DND-41 (cell line): ENCODE measurements around the gene CTSO.

ENCODE experiments used
- ATAC-seq: fragments of 200-7000 bp; cut with Tn5 transposase; 3 replicates; pipeline ENCODE4 v1.9.1; 2021; ENCODE audit warnings: low read depth; ENCODE audit not compliant: insufficient read depth
- DNase-seq: peaks from one replicate; pipeline ENCODE4 v3.0.0-alpha.2; 2020
- H2AFZ ChIP-seq: 2 replicates; pipeline ENCODE4 v1.6.0; 2012; ENCODE audit warnings: low read depth, low read length
- H3K27ac ChIP-seq: 2 replicates; pipeline ENCODE4 v1.5.1; 2012; ENCODE audit warnings: low read length, inconsistent platforms
- H3K27me3 ChIP-seq: fragments of 200-600 bp; sonication (generic); 2 replicates; pipeline ENCODE4 v1.6.0; 2012; ENCODE audit warnings: low read length, mild to moderate bottlenecking, inconsistent platforms; ENCODE audit not compliant: insufficient read depth, poor library complexity
- H3K36me3 ChIP-seq: 2 replicates; pipeline ENCODE4 v1.5.1; 2012; ENCODE audit warnings: low read length, inconsistent platforms; ENCODE audit not compliant: insufficient read depth
- H3K4me1 ChIP-seq: 2 replicates; pipeline ENCODE4 v1.5.1; 2012; ENCODE audit warnings: mild to moderate bottlenecking, low read length; ENCODE audit not compliant: insufficient read depth
- H3K4me2 ChIP-seq: 2 replicates; pipeline ENCODE4 v1.6.0; 2012; ENCODE audit warnings: mild to moderate bottlenecking, moderate library complexity, low read length, inconsistent platforms; ENCODE audit not compliant: insufficient read depth
- H3K4me3 ChIP-seq, 2 experiments: fragments of 200-600 bp in 1 of 2; shearing (Covaris generic) in 1 of 2; 2 replicates each; pipeline ENCODE4 v1.5.1; 2012 to 2016; ENCODE audit warnings: inconsistent platforms in 2 of 2, low read length in 2 of 2, mild to moderate bottlenecking in 2 of 2, low read depth in 1 of 2, moderate library complexity in 1 of 2
- H3K79me2 ChIP-seq: 2 replicates; pipeline ENCODE4 v1.6.0; 2012; ENCODE audit warnings: low read length, inconsistent platforms; ENCODE audit not compliant: insufficient read depth
- H3K9ac ChIP-seq: 2 replicates; pipeline ENCODE4 v1.6.0; 2012; ENCODE audit warnings: low read depth, mild to moderate bottlenecking, inconsistent platforms, low read length, moderate library complexity
- H3K9me3 ChIP-seq: 2 replicates; pipeline ENCODE4 v1.5.1; 2012; ENCODE audit warnings: low read length, moderate library complexity, mild to moderate bottlenecking, inconsistent platforms; ENCODE audit not compliant: insufficient read depth, severe bottlenecking
- H4K20me1 ChIP-seq: 2 replicates; pipeline ENCODE4 v1.6.0; 2012; ENCODE audit warnings: low read length; ENCODE audit not compliant: insufficient read depth
- EZH2 ChIP-seq: IDR thresholded peaks from 3 replicates; pipeline ENCODE4 v1.6.1; 2012; ENCODE audit warnings: borderline replicate concordance, low read depth, mild to moderate bottlenecking, moderate library complexity, low read length, inconsistent platforms; ENCODE audit not compliant: severe bottlenecking
- TF ChIP-seq, protein P1 (sequence below): IDR thresholded peaks from 2 replicates; pipeline ENCODE4 v1.5.1; 2012; ENCODE audit warnings: borderline replicate concordance, low read length, moderate library complexity, mild to moderate bottlenecking; ENCODE audit not compliant: poor library complexity, severe bottlenecking; ENCODE audit errors: extremely low read depth

CTSO gene, protein sequence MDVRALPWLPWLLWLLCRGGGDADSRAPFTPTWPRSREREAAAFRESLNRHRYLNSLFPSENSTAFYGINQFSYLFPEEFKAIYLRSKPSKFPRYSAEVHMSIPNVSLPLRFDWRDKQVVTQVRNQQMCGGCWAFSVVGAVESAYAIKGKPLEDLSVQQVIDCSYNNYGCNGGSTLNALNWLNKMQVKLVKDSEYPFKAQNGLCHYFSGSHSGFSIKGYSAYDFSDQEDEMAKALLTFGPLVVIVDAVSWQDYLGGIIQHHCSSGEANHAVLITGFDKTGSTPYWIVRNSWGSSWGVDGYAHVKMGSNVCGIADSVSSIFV

GRCh38 chr4:155953151-155954117 is at the start of gene CTSO:
CTSO (minus strand) TSS chr4:155953866; CDS start chr4:155953847, 19 bp downstream.
- TF ChIP-seq EZH2: no peak
- TF ChIP-seq, protein P1, sequence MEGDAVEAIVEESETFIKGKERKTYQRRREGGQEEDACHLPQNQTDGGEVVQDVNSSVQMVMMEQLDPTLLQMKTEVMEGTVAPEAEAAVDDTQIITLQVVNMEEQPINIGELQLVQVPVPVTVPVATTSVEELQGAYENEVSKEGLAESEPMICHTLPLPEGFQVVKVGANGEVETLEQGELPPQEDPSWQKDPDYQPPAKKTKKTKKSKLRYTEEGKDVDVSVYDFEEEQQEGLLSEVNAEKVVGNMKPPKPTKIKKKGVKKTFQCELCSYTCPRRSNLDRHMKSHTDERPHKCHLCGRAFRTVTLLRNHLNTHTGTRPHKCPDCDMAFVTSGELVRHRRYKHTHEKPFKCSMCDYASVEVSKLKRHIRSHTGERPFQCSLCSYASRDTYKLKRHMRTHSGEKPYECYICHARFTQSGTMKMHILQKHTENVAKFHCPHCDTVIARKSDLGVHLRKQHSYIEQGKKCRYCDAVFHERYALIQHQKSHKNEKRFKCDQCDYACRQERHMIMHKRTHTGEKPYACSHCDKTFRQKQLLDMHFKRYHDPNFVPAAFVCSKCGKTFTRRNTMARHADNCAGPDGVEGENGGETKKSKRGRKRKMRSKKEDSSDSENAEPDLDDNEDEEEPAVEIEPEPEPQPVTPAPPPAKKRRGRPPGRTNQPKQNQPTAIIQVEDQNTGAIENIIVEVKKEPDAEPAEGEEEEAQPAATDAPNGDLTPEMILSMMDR: peak; percentile 73
- H3K79me2 ChIP-seq: no peaks in the 10 kb centered on the region
- peaks cover 3% of the 10 kb centered on the region for H3K27me3 ChIP-seq
- no peaks in the 10 kb centered on the region for H3K36me3 ChIP-seq
- H4K20me1 ChIP-seq: no peaks in the 10 kb centered on the region
- peak within 1 kb of the TSS; percentile 42 to 90 for H3K4me3 ChIP-seq
- no peaks in the 10 kb centered on the region for H3K9me3 ChIP-seq
- peak within 1 kb of the TSS; percentile 74 for H3K9ac ChIP-seq
- ATAC-seq (peak; percentile 91), DNase-seq (peak; percentile 76)
- peak within 1 kb of the TSS; percentile 72 for H3K4me2 ChIP-seq
- peak within 1 kb of the TSS; percentile 80 for H3K27ac ChIP-seq
- H3K4me1 ChIP-seq: peaks cover 14% of the 10 kb centered on the region
- peak within 1 kb of the TSS; percentile 87 for H2AFZ ChIP-seq

DNA sequence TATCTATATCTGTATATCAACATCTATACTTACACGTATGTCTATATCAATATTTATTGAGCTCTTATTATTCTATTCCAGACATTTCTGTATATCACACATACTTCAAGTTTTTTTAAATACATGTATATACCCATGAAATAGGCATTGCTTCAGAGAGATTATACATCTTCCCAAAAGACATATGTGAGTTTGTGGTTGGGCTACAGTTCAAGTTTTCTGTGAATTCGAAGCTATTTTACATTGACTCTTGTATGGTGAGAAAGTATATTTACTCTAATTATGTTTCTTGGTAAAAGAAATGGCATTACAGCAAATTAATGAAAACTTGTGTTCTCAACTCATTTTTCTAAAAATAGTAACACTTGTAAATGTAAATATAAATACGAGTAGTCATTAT is 46.8 kb upstream of the CTSO start:
- H3K27me3 ChIP-seq: no peaks in the 10 kb centered on the region
- no peaks in the 10 kb centered on the region for H3K9me3 ChIP-seq
- no peak for TF ChIP-seq EZH2
- TF ChIP-seq, protein P1: no peak
- no peak for DNase-seq
- ATAC-seq: no peak
- no peak overlapping the region for H3K4me3 ChIP-seq
- H3K79me2 ChIP-seq: no peaks in the 10 kb centered on the region
- H3K4me2 ChIP-seq: no peak overlapping the region
- H3K27ac ChIP-seq: no peak overlapping the region
- no peaks in the 10 kb centered on the region for H4K20me1 ChIP-seq
- no peak overlapping the region for H2AFZ ChIP-seq
- no peak overlapping the region for H3K9ac ChIP-seq
- no peaks in the 10 kb centered on the region for H3K36me3 ChIP-seq
- H3K4me1 ChIP-seq: no peaks in the 10 kb centered on the region

- DNase-seq (no peak), ATAC-seq (no peak)
- no peak overlapping the region for H3K4me3 ChIP-seq
- no peaks in the 10 kb centered on the region for H3K4me1 ChIP-seq
- H3K27me3 ChIP-seq: no peaks in the 10 kb centered on the region
- no peaks in the 10 kb centered on the region for H3K9me3 ChIP-seq
- no peak overlapping the region for H2AFZ ChIP-seq
- no peaks in the 10 kb centered on the region for H4K20me1 ChIP-seq
- no peak overlapping the region for H3K4me2 ChIP-seq
- H3K9ac ChIP-seq: no peak overlapping the region
- H3K27ac ChIP-seq: no peak overlapping the region
- no peaks in the 10 kb centered on the region for H3K79me2 ChIP-seq
- TF ChIP-seq, protein P1: no peak
- no peak for TF ChIP-seq EZH2
- H3K36me3 ChIP-seq: no peaks in the 10 kb centered on the region
Observed at GRCh38 chr4:155999725-156000124, 46.1 kb upstream of the CTSO start.
